ENCODE results near the gene SH3BGRL2. TPM values are rescaled to one million over a fixed set of nuclear protein-coding genes. Genes with fewer than 3 reads are reported as not detected.

Gene SH3BGRL2
- total RNA-seq, 1 experiment from 2014 or later = 11.8 TPM

DNA sequence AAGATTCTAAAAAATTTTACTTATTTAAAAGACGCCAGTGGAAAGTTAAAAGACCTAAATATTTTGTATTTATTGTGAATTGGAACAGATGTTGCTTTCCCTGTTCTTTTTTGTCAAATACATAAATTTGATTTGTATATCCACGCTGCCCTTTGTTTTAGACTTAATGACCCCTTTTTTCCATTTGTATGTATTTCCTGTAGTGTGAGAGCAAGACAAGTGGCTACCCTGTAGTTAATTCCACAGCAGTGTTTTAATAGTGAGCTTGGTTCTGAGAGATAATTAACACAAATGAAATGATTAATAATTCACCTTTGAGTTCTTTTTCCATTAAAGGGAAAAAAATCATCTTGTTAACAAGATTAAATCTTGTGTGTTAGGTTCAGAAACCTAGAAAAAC is 16.6 kb downstream of the SH3BGRL2 start:
- no peak overlapping the region for H4K91ac ChIP-seq (ENCODE audit: insufficient read length, low read depth, low read length)
- Mint-ChIP-seq H3K27ac (no peak overlapping the region), H3K4me3 (no peak overlapping the region), H3K9me3 (no peaks in the 10 kb centered on the region), H3K27me3 (ENCODE audit: low read depth) (no peaks in the 10 kb centered on the region; the same call in 1 of the 2 replicates), H3K4me1 (peaks cover 23 to 31% of the 10 kb centered on the region in 2 experiments), H3K36me3 (ENCODE audit: insufficient read depth in 1 of 3, low read depth in 3 of 3) (no peaks in the 10 kb centered on the region; a peak in 2 of 7 replicates)
- no peak overlapping the region for H4K8ac ChIP-seq (replicated peaks; ENCODE audit: insufficient read length, low read depth, low read length)
- no peak overlapping the region for H3K23ac ChIP-seq (ENCODE audit: insufficient read length, low read depth, low read length)
- no peaks in the 10 kb centered on the region for H3K23me2 ChIP-seq (ENCODE audit: insufficient read length, low read depth, low read length, poor library complexity, severe bottlenecking)
- H2BK5ac ChIP-seq (ENCODE audit: insufficient read length, low read length) = no peak overlapping the region
- H3K4me2 ChIP-seq (ENCODE audit: insufficient read depth, insufficient read length, low read length) = no peak overlapping the region
- H3K14ac ChIP-seq (ENCODE audit: insufficient read depth, low read length) = no peak overlapping the region
- no peak overlapping the region for H3T11ph ChIP-seq (ENCODE audit: low read length)
- TF ChIP-seq, protein P1, sequence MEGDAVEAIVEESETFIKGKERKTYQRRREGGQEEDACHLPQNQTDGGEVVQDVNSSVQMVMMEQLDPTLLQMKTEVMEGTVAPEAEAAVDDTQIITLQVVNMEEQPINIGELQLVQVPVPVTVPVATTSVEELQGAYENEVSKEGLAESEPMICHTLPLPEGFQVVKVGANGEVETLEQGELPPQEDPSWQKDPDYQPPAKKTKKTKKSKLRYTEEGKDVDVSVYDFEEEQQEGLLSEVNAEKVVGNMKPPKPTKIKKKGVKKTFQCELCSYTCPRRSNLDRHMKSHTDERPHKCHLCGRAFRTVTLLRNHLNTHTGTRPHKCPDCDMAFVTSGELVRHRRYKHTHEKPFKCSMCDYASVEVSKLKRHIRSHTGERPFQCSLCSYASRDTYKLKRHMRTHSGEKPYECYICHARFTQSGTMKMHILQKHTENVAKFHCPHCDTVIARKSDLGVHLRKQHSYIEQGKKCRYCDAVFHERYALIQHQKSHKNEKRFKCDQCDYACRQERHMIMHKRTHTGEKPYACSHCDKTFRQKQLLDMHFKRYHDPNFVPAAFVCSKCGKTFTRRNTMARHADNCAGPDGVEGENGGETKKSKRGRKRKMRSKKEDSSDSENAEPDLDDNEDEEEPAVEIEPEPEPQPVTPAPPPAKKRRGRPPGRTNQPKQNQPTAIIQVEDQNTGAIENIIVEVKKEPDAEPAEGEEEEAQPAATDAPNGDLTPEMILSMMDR (conservative IDR thresholded peaks at IDR 0.05) = no peak
- no peak overlapping the region for H3K56ac ChIP-seq (ENCODE audit: insufficient read length, low read depth, low read length)
- no peak overlapping the region for H2AK5ac ChIP-seq (ENCODE audit: insufficient read length, low read length)
- H3K4me1 ChIP-seq (ENCODE audit: insufficient read depth, low read length) = peaks cover 4% of the 10 kb centered on the region; the same call in 1 of the 2 replicates
- no peaks in the 10 kb centered on the region; the same call in 1 of the 2 replicates for H3K27me3 ChIP-seq (ENCODE audit: insufficient read depth, low read length)
- H3K9ac ChIP-seq (ENCODE audit: extremely low read depth, insufficient read length, low read length) = no peak overlapping the region
- H2AFZ ChIP-seq (ENCODE audit: low read length) = no peak overlapping the region
- no peak overlapping the region for H3K27ac ChIP-seq (ENCODE audit: insufficient read length, low read depth, low read length)
- no peak overlapping the region for H2BK120ac ChIP-seq (ENCODE audit: low read depth, low read length, poor library complexity, severe bottlenecking)
- no peak overlapping the region for H4K5ac ChIP-seq (ENCODE audit: insufficient read length, low read depth, low read length)
- H4K20me1 ChIP-seq (ENCODE audit: control insufficient read depth, insufficient read depth, insufficient read length) = no peaks in the 10 kb centered on the region
- H2BK20ac ChIP-seq (ENCODE audit: low read depth, low read length, poor library complexity, severe bottlenecking) = no peak overlapping the region
- H3K79me1 ChIP-seq (ENCODE audit: insufficient read depth, low read depth, low read length, poor library complexity, severe bottlenecking) = peaks cover 2% of the 10 kb centered on the region
- no peak overlapping the region for H2BK12ac ChIP-seq (ENCODE audit: insufficient read length, low read depth, low read length)
- H3K4ac ChIP-seq (ENCODE audit: low read depth, low read length) = no peak overlapping the region
- no peaks in the 10 kb centered on the region for H3K9me3 ChIP-seq (ENCODE audit: control insufficient read depth, low read depth, low read length)
- no peak overlapping the region for H2BK15ac ChIP-seq (ENCODE audit: low read depth, low read length)
- H3K18ac ChIP-seq (ENCODE audit: insufficient read length, low read depth, low read length) = no peak overlapping the region
- DNase-seq = no peak
- WGBS (ENCODE audit: extremely low coverage, insufficient read length, low lambda C conversion rate) = no CpG with 5 or more reads among the region's 2 CpGs
- no peaks in the 10 kb centered on the region for H3K79me2 ChIP-seq (ENCODE audit: insufficient read depth, low read length)

Data from H9 (cell line).